Lower lobe of right lung (tissue), 2 donors: ENCODE measurements around the gene GEMIN4. TPM values are rescaled to one million over a fixed set of nuclear protein-coding genes. Genes with fewer than 3 reads are reported as not detected.

Experiments used
- ATAC-seq, 2 donors: fragments of 200-7000 bp; cut with Tn5 transposase; one replicate each; pipeline ENCODE4 v1.9.1; 2020 to 2022; ENCODE audit warnings: mild to moderate bottlenecking in 2 of 2, moderate library complexity in 2 of 2
- DNase-seq: peaks from one replicate; pipeline ENCODE4 v3.0.0-alpha.2; 2020
- H3K27ac ChIP-seq: fragments of 200-600 bp; one replicate; pipeline ENCODE4 v1.8.0; 2022
- H3K27me3 ChIP-seq: fragments of 200-600 bp; one replicate; pipeline ENCODE4 v1.8.0; 2022; ENCODE audit warnings: low read depth
- H3K36me3 ChIP-seq: fragments of 200-600 bp; one replicate; pipeline ENCODE4 v1.8.0; 2022; ENCODE audit warnings: mild to moderate bottlenecking
- H3K4me1 ChIP-seq: fragments of 200-600 bp; one replicate; pipeline ENCODE4 v1.8.0; 2022
- H3K4me3 ChIP-seq: fragments of 200-600 bp; one replicate; pipeline ENCODE4 v1.8.0; 2022; ENCODE audit warnings: mild to moderate bottlenecking
- H3K9me3 ChIP-seq: fragments of 200-600 bp; one replicate; pipeline ENCODE4 v1.8.0; 2022
- intact Hi-C: fragments of 100-400 bp; cut with DNase I; formaldehyde crosslinking; loops from one replicate; pipeline ENCODE4 v1.11.0; 2022
- long read RNA-seq: library from polyadenylated mRNA; unstranded; transcript quantifications from one replicate; pipeline ENCODE4 v2.0.0, GENCODE V29; 2021
- total RNA-seq: library from RNA; stranded (reverse); fragmentation: NEBNext Ultra II Directional; extraction: Animal tissue kit (Norgen Biotek cat#: 25700); gene quantifications from one replicate; pipeline ENCODE4 v1.2.1, GENCODE V29; 2021
- TF ChIP-seq, protein P1 (sequence below): fragments of 200-600 bp; IDR thresholded peaks from one replicate; pipeline ENCODE4 v1.8.0; 2022; ENCODE audit warnings: antibody characterized with exemption, mild to moderate bottlenecking
- donor health status: DM: no; HTN: yes; CAD: no; lungs with severe emphysema.

GEMIN4 gene
- total RNA-seq = 21.5 TPM
- long read RNA-seq, full-length matches to known transcripts = 23 of 31 reads
- long read RNA-seq, partial matches to known transcripts = 1 of 31 reads
- long read RNA-seq, other reads (novel, unspliced or antisense) = 7 of 31 reads

DNA sequence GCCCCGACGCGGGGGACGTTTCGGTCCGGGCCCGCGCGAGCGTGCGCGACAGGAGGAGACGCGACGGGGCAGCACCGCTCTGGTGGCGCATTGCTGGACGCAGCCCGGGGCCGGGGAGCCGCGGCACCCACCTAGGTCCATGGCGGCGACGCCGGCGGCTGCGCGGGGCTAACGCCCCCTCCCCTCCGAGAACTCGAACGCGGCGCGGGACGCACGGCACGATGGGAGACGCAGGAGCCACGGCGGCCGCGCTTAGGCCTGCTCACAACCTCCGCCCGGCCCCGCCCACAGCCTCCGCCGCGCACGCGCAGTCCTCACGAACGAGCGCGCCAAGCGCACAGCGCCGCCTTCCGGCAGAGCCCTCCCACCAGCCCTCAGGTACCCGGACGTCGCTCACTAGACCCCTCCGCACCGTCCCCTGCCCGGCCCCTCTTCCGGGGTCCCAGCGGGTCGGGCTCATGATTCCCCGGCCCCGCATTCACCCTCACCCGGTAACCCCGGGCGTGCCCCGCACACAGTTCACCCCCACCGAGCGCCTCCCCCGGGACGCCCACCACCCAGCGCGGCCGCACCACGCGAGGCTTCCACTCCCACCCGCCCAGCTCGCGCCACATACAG lies at the start of gene GEMIN4:
Gene GEMIN4, minus strand, starts transcription at position 263 of the 618 bp plus-strand sequence. Its CDS starts 122 bp downstream, at position 141.
- Histone ChIP-seq H3K9me3 (no peaks in the 10 kb centered on the region), H3K4me1 (peaks cover 15% of the 10 kb centered on the region), H3K27me3 (no peaks in the 10 kb centered on the region), H3K36me3 (peaks cover 20% of the 10 kb centered on the region), H3K27ac (peak within 1 kb of the TSS; percentile 83), H3K4me3 (peak within 1 kb of the TSS; percentile 82)
- peak; percentile 96 for DNase-seq
- TF ChIP-seq, protein P1, sequence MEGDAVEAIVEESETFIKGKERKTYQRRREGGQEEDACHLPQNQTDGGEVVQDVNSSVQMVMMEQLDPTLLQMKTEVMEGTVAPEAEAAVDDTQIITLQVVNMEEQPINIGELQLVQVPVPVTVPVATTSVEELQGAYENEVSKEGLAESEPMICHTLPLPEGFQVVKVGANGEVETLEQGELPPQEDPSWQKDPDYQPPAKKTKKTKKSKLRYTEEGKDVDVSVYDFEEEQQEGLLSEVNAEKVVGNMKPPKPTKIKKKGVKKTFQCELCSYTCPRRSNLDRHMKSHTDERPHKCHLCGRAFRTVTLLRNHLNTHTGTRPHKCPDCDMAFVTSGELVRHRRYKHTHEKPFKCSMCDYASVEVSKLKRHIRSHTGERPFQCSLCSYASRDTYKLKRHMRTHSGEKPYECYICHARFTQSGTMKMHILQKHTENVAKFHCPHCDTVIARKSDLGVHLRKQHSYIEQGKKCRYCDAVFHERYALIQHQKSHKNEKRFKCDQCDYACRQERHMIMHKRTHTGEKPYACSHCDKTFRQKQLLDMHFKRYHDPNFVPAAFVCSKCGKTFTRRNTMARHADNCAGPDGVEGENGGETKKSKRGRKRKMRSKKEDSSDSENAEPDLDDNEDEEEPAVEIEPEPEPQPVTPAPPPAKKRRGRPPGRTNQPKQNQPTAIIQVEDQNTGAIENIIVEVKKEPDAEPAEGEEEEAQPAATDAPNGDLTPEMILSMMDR = peak; percentile 94
- ATAC-seq = peak; percentile 96 to 99
- intact Hi-C loops = no loop called here

DNA sequence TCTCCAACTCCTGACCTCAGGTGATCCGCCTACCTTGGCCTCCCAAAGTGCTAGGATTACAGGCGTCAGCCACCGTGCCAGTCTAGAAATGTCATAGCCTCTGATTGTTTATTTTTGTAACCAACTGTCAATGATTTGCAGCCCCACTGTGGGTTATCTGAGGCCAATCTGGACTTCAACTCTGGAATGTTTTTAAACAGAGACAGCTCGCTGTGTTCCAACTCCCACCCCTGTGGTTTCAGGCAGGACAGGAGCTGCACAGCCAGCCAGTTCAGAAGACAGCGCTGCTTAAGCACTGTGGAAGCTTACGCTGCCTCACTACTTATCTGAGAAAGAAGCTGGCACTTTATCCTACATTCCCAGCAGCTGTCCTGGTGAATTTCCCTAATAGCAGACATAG lies 49.6 kb upstream of the GEMIN4 start:
- ATAC-seq = no peak
- peaks cover 35% of the 10 kb centered on the region for H3K36me3 ChIP-seq

DNA sequence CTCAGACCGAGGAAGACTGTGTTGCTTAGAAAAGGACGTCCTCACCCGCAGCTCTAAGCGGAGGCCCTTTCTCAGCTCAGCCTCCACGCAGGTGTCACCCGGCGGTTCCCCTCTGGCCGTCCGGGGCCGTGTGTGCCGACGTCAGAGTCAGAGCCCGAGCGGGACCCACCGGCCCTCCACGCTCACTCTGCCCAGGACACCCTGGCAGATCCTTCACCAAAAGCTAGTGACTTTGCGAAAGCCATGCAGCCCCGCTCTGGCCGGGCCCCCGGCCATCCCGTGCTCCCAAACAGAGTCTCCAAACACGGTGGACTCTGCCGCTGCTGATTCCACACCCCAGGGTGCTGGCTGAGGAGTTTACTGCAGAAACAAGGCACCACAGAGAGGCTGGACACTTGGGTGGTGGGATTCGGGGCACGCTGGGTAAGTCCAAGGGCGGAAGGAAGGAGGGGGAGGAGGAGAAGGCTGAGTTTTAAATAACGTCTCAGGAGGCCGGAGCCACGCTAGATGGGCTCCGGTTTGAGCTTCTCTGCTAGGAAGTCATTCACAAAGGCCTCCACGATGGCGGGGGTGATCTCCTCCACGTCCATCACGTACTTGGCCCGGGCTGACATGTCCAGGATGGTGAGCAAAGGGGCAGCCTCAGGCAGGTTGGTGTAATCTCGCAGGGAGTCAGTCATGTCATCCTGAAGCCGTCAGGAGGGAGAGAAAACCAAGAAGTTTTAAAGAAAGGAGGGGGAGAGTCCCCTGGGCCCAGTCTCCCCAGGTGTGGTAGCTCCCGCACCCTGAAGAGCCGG lies 48.6 kb upstream of the GEMIN4 start:
- Histone ChIP-seq H3K4me1 (no peaks in the 10 kb centered on the region), H3K27ac (no peak overlapping the region), H3K4me3 (no peak overlapping the region), H3K9me3 (no peaks in the 10 kb centered on the region), H3K27me3 (no peaks in the 10 kb centered on the region), H3K36me3 (peaks cover 35% of the 10 kb centered on the region)
- DNase-seq (no peak), ATAC-seq (no peak)
- TF ChIP-seq, protein P1 = no peak
- intact Hi-C loops = no loop called here

More for the DNA sequence above, 49.6 kb upstream of the GEMIN4 start:
- no peak overlapping the region for H3K4me3 ChIP-seq
- H3K9me3 ChIP-seq = no peaks in the 10 kb centered on the region
- no peaks in the 10 kb centered on the region for H3K27me3 ChIP-seq
- TF ChIP-seq, protein P1 = no peak
- no peaks in the 10 kb centered on the region for H3K4me1 ChIP-seq
- intact Hi-C loops = no loop called here
- no peak for DNase-seq
- no peak overlapping the region for H3K27ac ChIP-seq

DNA sequence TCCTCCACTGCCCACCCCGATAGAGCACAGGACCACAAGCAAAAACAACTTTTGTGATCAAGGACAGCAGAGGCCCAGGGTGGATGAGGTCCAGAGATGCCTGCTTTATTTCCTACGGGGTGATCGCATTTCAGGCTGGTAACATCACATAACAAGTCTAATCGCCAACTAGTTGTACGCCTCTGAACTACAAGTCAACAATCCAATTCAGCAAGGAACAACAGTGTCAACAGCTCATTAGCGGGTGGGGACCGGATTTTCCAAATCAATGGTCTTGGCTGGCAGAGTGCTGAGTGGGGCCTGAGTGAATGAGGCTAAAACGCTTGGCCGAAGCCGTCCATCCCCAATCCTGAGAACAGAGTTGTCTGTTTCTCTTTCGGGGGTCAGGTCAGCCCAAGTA lies 47.2 kb upstream of the GEMIN4 start:
- intact Hi-C loops = no loop called here
- TF ChIP-seq, protein P1 = no peak
- H3K27me3 ChIP-seq = no peaks in the 10 kb centered on the region

DNA sequence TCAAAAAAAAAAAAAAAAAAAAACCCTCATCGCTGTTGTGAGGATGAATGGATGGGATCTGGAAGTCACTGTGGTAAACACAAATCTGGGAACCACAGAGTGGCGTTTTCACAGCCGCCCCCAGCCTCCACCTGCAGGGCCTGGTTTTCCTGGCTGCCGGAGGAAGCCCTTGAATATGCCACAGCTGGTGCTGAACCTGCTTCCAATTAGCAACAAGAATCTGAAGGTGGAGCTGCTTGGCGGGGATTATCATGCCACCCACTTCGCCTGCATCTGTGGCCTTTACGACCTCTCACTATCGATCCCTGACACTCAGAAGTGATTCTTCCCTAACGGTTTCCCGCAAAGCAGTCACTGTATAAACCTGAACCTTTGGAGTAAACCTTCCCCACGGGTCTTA lies 46.2 kb upstream of the GEMIN4 start:
- Histone ChIP-seq H3K27me3 (no peaks in the 10 kb centered on the region), H3K9me3 (no peaks in the 10 kb centered on the region), H3K4me3 (no peak overlapping the region), H3K36me3 (peaks cover 19% of the 10 kb centered on the region), H3K27ac (no peak overlapping the region), H3K4me1 (peaks cover 14% of the 10 kb centered on the region)
- TF ChIP-seq, protein P1 = no peak
- DNase-seq = no peak
- intact Hi-C loops = no loop called here
- ATAC-seq = no peak

More for the DNA sequence above, 47.2 kb upstream of the GEMIN4 start:
- ATAC-seq (no peak), DNase-seq (no peak)
- H3K36me3 ChIP-seq = peaks cover 26% of the 10 kb centered on the region
- no peak overlapping the region for H3K4me3 ChIP-seq
- H3K27ac ChIP-seq = no peak overlapping the region
- no peaks in the 10 kb centered on the region for H3K9me3 ChIP-seq
- H3K4me1 ChIP-seq = peaks cover 14% of the 10 kb centered on the region
